Activated CD4-positive, alpha-beta T cell treated with anti-CD3 and anti-CD28 coated beads for 36 hours (primary cell): ENCODE data around the gene SYNJ1. TPM values are rescaled to one million over a fixed set of nuclear protein-coding genes. Genes with fewer than 3 reads are reported as not detected.
"Not testable (repeated sequence)": the region's sequence is repeated elsewhere in the genome, so short reads cannot be mapped to it uniquely, and the experiment has no call there.

Experiments
- ATAC-seq: fragments of 200-7000 bp; cut with Tn5 transposase; one replicate; pipeline ENCODE4 v1.10.0; 2021; ENCODE audit warnings: mild to moderate bottlenecking, moderate library complexity
- CTCF ChIA-PET: fragments of 350-600 bp; sonication (Branson Sonifier 250); formaldehyde crosslinking; loops from one replicate; lab custom pipeline; 2021; ENCODE audit warnings: antibody characterized with exemption; lab: Charles Lee
- POLR2A ChIA-PET: fragments of 350-600 bp; sonication (Branson Sonifier 250); formaldehyde crosslinking; loops from one replicate; lab custom pipeline; 2021; ENCODE audit warnings: antibody characterized with exemption, inconsistent platforms; lab: Charles Lee
- DNase-seq: peaks from one replicate; pipeline ENCODE4 v3.0.0-alpha.2; 2020
- H3K27ac Mint-ChIP-seq: one replicate; pipeline ENCODE4 v1.8.0; 2021; ENCODE audit warnings: mixed read lengths
- H3K27me3 Mint-ChIP-seq: one replicate; pipeline ENCODE4 v1.8.0; 2021; ENCODE audit warnings: mixed read lengths
- H3K36me3 Mint-ChIP-seq: one replicate; pipeline ENCODE4 v1.8.0; 2021; ENCODE audit warnings: low read depth, mixed read lengths
- H3K4me1 Mint-ChIP-seq: one replicate; pipeline ENCODE4 v1.8.0; 2021; ENCODE audit warnings: mixed read lengths
- H3K4me3 Mint-ChIP-seq: one replicate; pipeline ENCODE4 v1.8.0; 2021; ENCODE audit warnings: mild to moderate bottlenecking, moderate library complexity, mixed read lengths
- H3K9me3 Mint-ChIP-seq: one replicate; pipeline ENCODE4 v1.8.0; 2021; ENCODE audit warnings: low read depth, mixed read lengths
- intact Hi-C, 2 experiments: fragments of 100-400 bp; cut with DNase I in 1 of 2; cut with micrococcal nuclease in 1 of 2; formaldehyde crosslinking; loops; one replicate each; pipeline versions ENCODE4 v1.14.2 to v1.15.1; 2022 to 2024; cut with DNase I, micrococcal nuclease
- total RNA-seq, 2 experiments: library from RNA; stranded (reverse); gene quantifications; one replicate each; pipeline ENCODE4 v1.2.3, GENCODE V29; 2021

Gene SYNJ1
- total RNA-seq, 2 experiments from 2014 or later, result 6.3 to 10.5 TPM

- peaks cover 72% of the 10 kb centered on the region for H3K36me3 Mint-ChIP-seq
- ATAC-seq (no peak), DNase-seq (no peak)
- peaks cover 20% of the 10 kb centered on the region for H3K4me1 Mint-ChIP-seq
- no peak overlapping the region for H3K27ac Mint-ChIP-seq
- H3K27me3 Mint-ChIP-seq, result no peaks in the 10 kb centered on the region
- ChIA-PET POLR2A (interaction anchor here (1.0 kb wide), 1 partner anchor 32 kb away, joined by 4 read pairs; the partner anchor contains the start of gene PAXBP1), CTCF (interaction anchor here (1.0 kb wide), 1 partner anchor 14 kb away, joined by 4 read pairs; no protein-coding TSS in a partner anchor)
- H3K9me3 Mint-ChIP-seq, result no peaks in the 10 kb centered on the region
- intact Hi-C loops, result no loop called here
- no peak overlapping the region for H3K4me3 Mint-ChIP-seq
Measured at GRCh38 chr21:32739946-32740345, 12.1 kb upstream of the SYNJ1 start.

- H3K4me3 Mint-ChIP-seq, H3K9me3 Mint-ChIP-seq, H3K27ac Mint-ChIP-seq, H3K27me3 Mint-ChIP-seq, ATAC-seq, intact Hi-C loops, DNase-seq: not testable (repeated sequence)
- ChIA-PET POLR2A (interaction anchor here (0.7 to 1.0 kb wide), 2 partner anchors 9 to 36 kb away, joined by 4 to 5 read pairs; partner anchors contain the start of gene PAXBP1), CTCF (interaction anchor here (1.0 to 1.6 kb wide), 6 partner anchors 10 to 461 kb away, joined by 3 to 4 read pairs (median 4); no protein-coding TSS in a partner anchor)
- H3K4me1 Mint-ChIP-seq, result peaks cover 50% of the 10 kb centered on the region
- H3K36me3 Mint-ChIP-seq, result peaks cover 66% of the 10 kb centered on the region
Measured at GRCh38 chr21:32736083-32736482, 8.3 kb upstream of the SYNJ1 start.

- ChIA-PET POLR2A (interaction anchor here (0.7 to 1.0 kb wide), 2 partner anchors 9 to 36 kb away, joined by 4 to 5 read pairs; partner anchors contain the start of gene PAXBP1), CTCF (interaction anchor here (1.0 to 1.6 kb wide), 7 partner anchors 9 to 87 kb away, joined by 3 to 4 read pairs (median 3); no protein-coding TSS in a partner anchor)
- Mint-ChIP-seq H3K4me3 (no peak overlapping the region), H3K36me3 (peaks cover 60% of the 10 kb centered on the region), H3K27me3 (no peaks in the 10 kb centered on the region), H3K27ac (peak overlapping the region; percentile 80), H3K9me3 (peaks cover 6% of the 10 kb centered on the region), H3K4me1 (peaks cover 51% of the 10 kb centered on the region)
- DNase-seq, result peak; percentile 38
- intact Hi-C loops, result loop anchor here in 1 of 2 experiments (1.0 kb wide), 1 partner anchor 15 kb away; no protein-coding TSS in a partner anchor
- ATAC-seq, result peak; percentile 69
Measured at GRCh38 chr21:32735524-32735923, 7.7 kb upstream of the SYNJ1 start.

GRCh38 chr21:32733990-32734613, 6.3 kb upstream of the SYNJ1 start:
- Mint-ChIP-seq H3K4me1 (peaks cover 59% of the 10 kb centered on the region), H3K27ac (peak overlapping the region; percentile 11), H3K9me3 (peaks cover 8% of the 10 kb centered on the region), H3K4me3 (no peak overlapping the region), H3K36me3 (peaks cover 49% of the 10 kb centered on the region), H3K27me3 (no peaks in the 10 kb centered on the region)
- CTCF ChIA-PET, result no interaction called here
- intact Hi-C loops, result no loop called here
- POLR2A ChIA-PET, result interaction anchor here (0.6 to 1.2 kb wide), 3 partner anchors 36 to 455 kb away, joined by 3 to 4 read pairs (median 4); partner anchors contain the start of genes MIS18A and PAXBP1
- DNase-seq (no peak), ATAC-seq (peak; percentile 69)

- Mint-ChIP-seq H3K4me3 (no peak overlapping the region), H3K4me1 (peaks cover 65% of the 10 kb centered on the region), H3K27ac (peak overlapping the region; percentile 78), H3K9me3 (peaks cover 8% of the 10 kb centered on the region), H3K27me3 (no peaks in the 10 kb centered on the region), H3K36me3 (peaks cover 42% of the 10 kb centered on the region)
- POLR2A ChIA-PET, result no interaction called here
- DNase-seq (peak; percentile 69), ATAC-seq (peak; percentile 68)
- intact Hi-C loops, result no loop called here
- CTCF ChIA-PET, result interaction anchor here (0.6 kb wide), 1 partner anchor 19 kb away, joined by 3 read pairs; no protein-coding TSS in a partner anchor
Measured at GRCh38 chr21:32733356-32733755, 5.5 kb upstream of the SYNJ1 start.

GRCh38 chr21:32732544-32732943, 4.7 kb upstream of the SYNJ1 start:
- Mint-ChIP-seq H3K4me1 (peaks cover 66% of the 10 kb centered on the region), H3K27me3 (no peaks in the 10 kb centered on the region), H3K9me3 (peaks cover 8% of the 10 kb centered on the region), H3K4me3 (no peak overlapping the region), H3K27ac (no peak overlapping the region), H3K36me3 (peaks cover 40% of the 10 kb centered on the region)
- ATAC-seq, result no peak
- no peak for DNase-seq
- intact Hi-C loops, result no loop called here
- ChIA-PET POLR2A (no interaction called here), CTCF (interaction anchor here (0.6 kb wide), 1 partner anchor 20 kb away, joined by 3 read pairs; no protein-coding TSS in a partner anchor)

- intact Hi-C loops, result loop anchor here (1.0 to 10.0 kb wide), 13 partner anchors 43 to 997 kb away; partner anchors contain the start of genes CFAP298 (in 1 of the 2), CRYZL1 (in 1 of the 2), DNAJC28 (in 1 of the 2) and EVA1C (in 1 of the 2)
- H3K4me1 Mint-ChIP-seq, result peaks cover 54% of the 10 kb centered on the region
- H3K9me3 Mint-ChIP-seq, result peaks cover 8% of the 10 kb centered on the region
- ChIA-PET POLR2A (interaction anchor here (0.6 to 1.5 kb wide), 4 partner anchors 30 to 596 kb away, joined by 3 to 5 read pairs (median 4); partner anchors contain the start of genes IFNAR1, MIS18A and PAXBP1), CTCF (interaction anchor here (0.7 to 2.5 kb wide), 4 partner anchors 36 to 322 kb away, joined by 3 to 12 read pairs (median 3); partner anchors contain the start of gene PAXBP1)
- H3K4me3 Mint-ChIP-seq, result peak overlapping the region; percentile 93
- no peak for DNase-seq
- no peak for ATAC-seq
- no peaks in the 10 kb centered on the region for H3K27me3 Mint-ChIP-seq
- peak overlapping the region; percentile 91 for H3K27ac Mint-ChIP-seq
- H3K36me3 Mint-ChIP-seq, result peaks cover 21% of the 10 kb centered on the region
Measured at GRCh38 chr21:32728848-32729247, 1.0 kb upstream of the SYNJ1 start.

- intact Hi-C loops, result loop anchor here (1.0 to 10.0 kb wide), 13 partner anchors 44 to 996 kb away; partner anchors contain the start of genes CFAP298 (in 1 of the 2), CRYZL1 (in 1 of the 2), DNAJC28 (in 1 of the 2) and EVA1C (in 1 of the 2)
- DNase-seq (no peak), ATAC-seq (peak; percentile 1)
- Mint-ChIP-seq H3K4me3 (peak overlapping the region; percentile 93), H3K27me3 (no peaks in the 10 kb centered on the region), H3K27ac (peak overlapping the region; percentile 91), H3K4me1 (peaks cover 55% of the 10 kb centered on the region), H3K9me3 (peaks cover 6% of the 10 kb centered on the region), H3K36me3 (peaks cover 21% of the 10 kb centered on the region)
- ChIA-PET POLR2A (interaction anchor here (0.6 to 1.7 kb wide), 5 partner anchors 19 to 596 kb away, joined by 3 to 5 read pairs (median 4); partner anchors contain the start of genes IFNAR1, MIS18A and PAXBP1), CTCF (interaction anchor here (0.7 to 2.5 kb wide), 4 partner anchors 36 to 322 kb away, joined by 3 to 12 read pairs (median 3); partner anchors contain the start of gene PAXBP1)
Measured at GRCh38 chr21:32728456-32728839, 635 bp upstream of the SYNJ1 start.

- H3K4me1 Mint-ChIP-seq, result peaks cover 46% of the 10 kb centered on the region
- CTCF ChIA-PET, result interaction anchor here (0.5 to 2.5 kb wide), 5 partner anchors 8 to 340 kb away, joined by 3 to 12 read pairs (median 4); partner anchors contain the start of gene PAXBP1
- DNase-seq (peak; percentile 44), ATAC-seq (peak; percentile 1)
- H3K27ac Mint-ChIP-seq, result peak overlapping the region; percentile 91
- peaks cover 2% of the 10 kb centered on the region for H3K9me3 Mint-ChIP-seq
- intact Hi-C loops, result loop anchor here in 1 of 2 experiments (1.0 to 10.0 kb wide), 9 partner anchors 48 to 995 kb away; partner anchors contain the start of genes CFAP298, CRYZL1, DNAJC28 and EVA1C
- peak overlapping the region; percentile 93 for H3K4me3 Mint-ChIP-seq
- H3K36me3 Mint-ChIP-seq, result peaks cover 12% of the 10 kb centered on the region
- POLR2A ChIA-PET, result interaction anchor here (0.6 to 1.7 kb wide), 10 partner anchors 9 to 598 kb away, joined by 3 to 8 read pairs (median 4); partner anchors contain the start of genes IFNAR1, MIS18A and PAXBP1
- no peaks in the 10 kb centered on the region for H3K27me3 Mint-ChIP-seq
Measured at GRCh38 chr21:32726839-32727686, 750 bp downstream of the SYNJ1 start.

- Mint-ChIP-seq H3K9me3 (peaks cover 3% of the 10 kb centered on the region), H3K27me3 (no peaks in the 10 kb centered on the region), H3K4me3 (no peak overlapping the region), H3K27ac (no peak overlapping the region), H3K36me3 (peaks cover 43% of the 10 kb centered on the region), H3K4me1 (peaks cover 15% of the 10 kb centered on the region)
- intact Hi-C loops, result no loop called here
- DNase-seq (no peak), ATAC-seq (no peak)
- CTCF ChIA-PET, result interaction anchor here (0.5 to 1.0 kb wide), 3 partner anchors 112 to 200 kb away, joined by 3 read pairs; no protein-coding TSS in a partner anchor
- POLR2A ChIA-PET, result no interaction called here
Measured at GRCh38 chr21:32719085-32719484, 8.7 kb downstream of the SYNJ1 start.
